ENCODE results near the gene CTDSP1. TPM values are rescaled to one million over a fixed set of nuclear protein-coding genes. Genes with fewer than 3 reads are reported as not detected.

CTDSP1 gene
- total RNA-seq, 2 experiments from 2014 or later = 169 to 174 TPM

- Mint-ChIP-seq H3K9me3 (no peaks in the 10 kb centered on the region), H3K4me3 (peak overlapping the region; percentile 84), H3K27ac (peak overlapping the region; percentile 89), H3K4me1 (peaks cover 39% of the 10 kb centered on the region), H3K27me3 (peaks cover 7% of the 10 kb centered on the region), H3K36me3 (peaks cover 6% of the 10 kb centered on the region)
- peak; percentile 95 for DNase-seq
- peak; percentile 88 for ATAC-seq (ENCODE audit: low read depth)
- POLR2A ChIA-PET = interaction anchor here (0.6 to 4.2 kb wide), 4 partner anchors 10 to 253 kb away, joined by 3 to 30 read pairs (median 7); partner anchors contain the start of genes AAMP, BCS1L, PNKD and ZNF142
Measured at GRCh38 chr2:218406209-218406948, 6.7 kb downstream of the CTDSP1 start.

GRCh38 chr2:218406949-218407618 lies 7.4 kb downstream of the CTDSP1 start:
- H3K9me3 Mint-ChIP-seq = no peaks in the 10 kb centered on the region
- peak; percentile 4 for ATAC-seq (ENCODE audit: low read depth)
- H3K4me3 Mint-ChIP-seq = peak overlapping the region; percentile 84
- H3K4me1 Mint-ChIP-seq = peaks cover 37% of the 10 kb centered on the region
- peak; percentile 62 for DNase-seq
- H3K27me3 Mint-ChIP-seq = peaks cover 7% of the 10 kb centered on the region
- H3K36me3 Mint-ChIP-seq = peaks cover 6% of the 10 kb centered on the region
- POLR2A ChIA-PET = interaction anchor here (3.9 to 4.2 kb wide), 2 partner anchors 10 to 120 kb away, joined by 8 to 30 read pairs; no protein-coding TSS in a partner anchor
- peak overlapping the region; percentile 89 for H3K27ac Mint-ChIP-seq

- Mint-ChIP-seq H3K4me3 (no peak overlapping the region), H3K27me3 (peaks cover 10% of the 10 kb centered on the region), H3K4me1 (peaks cover 37% of the 10 kb centered on the region), H3K9me3 (no peaks in the 10 kb centered on the region), H3K36me3 (peaks cover 6% of the 10 kb centered on the region), H3K27ac (no peak overlapping the region)
- ATAC-seq (ENCODE audit: low read depth) (no peak), DNase-seq (no peak)
- POLR2A ChIA-PET = interaction anchor here (0.6 to 4.2 kb wide), 2 partner anchors 11 to 252 kb away, joined by 3 to 30 read pairs; partner anchors contain the start of genes BCS1L and ZNF142
Measured at GRCh38 chr2:218407717-218408116, 8.0 kb downstream of the CTDSP1 start.

DNA sequence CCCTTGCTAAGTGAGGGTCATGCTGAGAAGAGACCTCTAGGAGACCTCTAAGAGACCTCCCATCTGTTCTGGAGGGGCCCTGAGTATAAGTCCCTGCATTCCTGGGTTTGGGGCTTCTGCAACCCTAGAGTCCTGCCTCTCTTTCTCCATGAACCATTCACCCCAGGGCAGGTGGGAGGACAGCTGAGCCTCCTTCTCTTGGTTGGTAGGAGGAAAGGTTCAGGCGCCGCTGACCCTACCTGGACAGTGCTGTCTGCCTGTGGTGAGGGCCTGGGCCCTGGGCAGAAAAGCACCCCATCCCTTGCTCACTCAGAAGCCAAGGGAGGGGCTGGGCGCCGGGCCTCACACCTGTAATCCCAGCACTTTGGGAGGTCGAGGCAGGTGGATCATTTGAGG lies 18.7 kb downstream of the CTDSP1 start:
- no peaks in the 10 kb centered on the region for H3K27me3 Mint-ChIP-seq
- no peaks in the 10 kb centered on the region for H3K4me1 Mint-ChIP-seq
- DNase-seq = no peak
- no peak for ATAC-seq (ENCODE audit: low read depth)
- H3K27ac Mint-ChIP-seq = no peak overlapping the region
- H3K4me3 Mint-ChIP-seq = no peak overlapping the region
- no peaks in the 10 kb centered on the region for H3K36me3 Mint-ChIP-seq
- no peaks in the 10 kb centered on the region for H3K9me3 Mint-ChIP-seq
- POLR2A ChIA-PET = no interaction called here

- H3K36me3 Mint-ChIP-seq = no peaks in the 10 kb centered on the region
- no peak within 1 kb of the TSS for H3K27ac Mint-ChIP-seq
- no peaks in the 10 kb centered on the region for H3K9me3 Mint-ChIP-seq
- no peak for DNase-seq
- POLR2A ChIA-PET = no interaction called here
- H3K27me3 Mint-ChIP-seq = no peaks in the 10 kb centered on the region
- no peaks in the 10 kb centered on the region for H3K4me1 Mint-ChIP-seq
- H3K4me3 Mint-ChIP-seq = no peak within 1 kb of the TSS
- no peak for ATAC-seq (ENCODE audit: low read depth)
Measured at GRCh38 chr2:218418717-218419458, 19.2 kb downstream of the CTDSP1 start, which contains the start of gene VIL1. TSS of gene VIL1 (plus strand) at chr2:218419123. CDS start at chr2:218423779, 4,656 bp downstream.

- POLR2A ChIA-PET = no interaction called here
- no peaks in the 10 kb centered on the region for H3K4me1 Mint-ChIP-seq
- no peaks in the 10 kb centered on the region for H3K9me3 Mint-ChIP-seq
- ATAC-seq (ENCODE audit: low read depth) = no peak
- no peak overlapping the region for H3K4me3 Mint-ChIP-seq
- no peak for DNase-seq
- H3K27me3 Mint-ChIP-seq = no peaks in the 10 kb centered on the region
- H3K36me3 Mint-ChIP-seq = no peaks in the 10 kb centered on the region
- no peak overlapping the region for H3K27ac Mint-ChIP-seq
Measured at GRCh38 chr2:218419630-218420216, 20.1 kb downstream of the CTDSP1 start.

GRCh38 chr2:218421027-218421426 lies 21.4 kb downstream of the CTDSP1 start:
- POLR2A ChIA-PET = no interaction called here
- Mint-ChIP-seq H3K4me1 (no peaks in the 10 kb centered on the region), H3K9me3 (no peaks in the 10 kb centered on the region)

GRCh38 chr2:218422403-218423086 lies 22.9 kb downstream of the CTDSP1 start:
- POLR2A ChIA-PET = no interaction called here
- H3K4me1 Mint-ChIP-seq = no peaks in the 10 kb centered on the region
- no peaks in the 10 kb centered on the region for H3K27me3 Mint-ChIP-seq
- H3K4me3 Mint-ChIP-seq = no peak overlapping the region
- no peak for ATAC-seq (ENCODE audit: low read depth)
- H3K27ac Mint-ChIP-seq = no peak overlapping the region
- no peak for DNase-seq
- no peaks in the 10 kb centered on the region for H3K36me3 Mint-ChIP-seq
- H3K9me3 Mint-ChIP-seq = no peaks in the 10 kb centered on the region

More at GRCh38 chr2:218421027-218421426, 21.4 kb downstream of the CTDSP1 start:
- DNase-seq = no peak
- Mint-ChIP-seq H3K4me3 (no peak overlapping the region), H3K36me3 (no peaks in the 10 kb centered on the region), H3K27me3 (no peaks in the 10 kb centered on the region), H3K27ac (no peak overlapping the region)
- ATAC-seq (ENCODE audit: low read depth) = no peak

DNA sequence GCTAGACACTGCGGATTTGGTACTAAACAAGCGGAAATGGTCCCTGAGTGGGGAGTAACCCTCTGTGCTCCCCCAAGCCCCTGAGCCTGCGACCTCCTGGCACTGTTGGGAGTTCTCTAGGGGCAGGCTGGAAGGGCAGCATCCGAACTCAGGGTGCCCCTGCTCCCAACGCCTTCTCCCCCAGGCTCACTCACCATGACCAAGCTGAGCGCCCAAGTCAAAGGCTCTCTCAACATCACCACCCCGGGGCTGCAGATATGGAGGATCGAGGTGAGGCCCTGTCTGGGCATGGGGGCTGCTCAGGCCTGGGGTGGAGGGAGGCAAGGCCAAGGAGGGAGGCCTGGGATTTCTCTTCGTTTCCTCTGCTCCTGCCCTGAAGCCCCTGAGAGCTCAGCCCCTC lies 23.9 kb downstream of the CTDSP1 start:
- H3K27ac Mint-ChIP-seq = no peak overlapping the region
- DNase-seq = no peak

GRCh38 chr2:218425531-218425930 lies 25.9 kb downstream of the CTDSP1 start:
- H3K27me3 Mint-ChIP-seq = peaks cover 2% of the 10 kb centered on the region
- no peak overlapping the region for H3K27ac Mint-ChIP-seq
- POLR2A ChIA-PET = no interaction called here
- no peaks in the 10 kb centered on the region for H3K9me3 Mint-ChIP-seq
- no peaks in the 10 kb centered on the region for H3K36me3 Mint-ChIP-seq
- H3K4me1 Mint-ChIP-seq = peaks cover 7% of the 10 kb centered on the region
- ATAC-seq (ENCODE audit: low read depth) (no peak), DNase-seq (no peak)
- H3K4me3 Mint-ChIP-seq = no peak overlapping the region

More for the DNA sequence above, 23.9 kb downstream of the CTDSP1 start:
- no peaks in the 10 kb centered on the region for H3K4me1 Mint-ChIP-seq
- H3K27me3 Mint-ChIP-seq = no peaks in the 10 kb centered on the region
- H3K36me3 Mint-ChIP-seq = no peaks in the 10 kb centered on the region
- H3K4me3 Mint-ChIP-seq = no peak overlapping the region
- no peak for ATAC-seq (ENCODE audit: low read depth)
- H3K9me3 Mint-ChIP-seq = no peaks in the 10 kb centered on the region
- POLR2A ChIA-PET = no interaction called here

DNA sequence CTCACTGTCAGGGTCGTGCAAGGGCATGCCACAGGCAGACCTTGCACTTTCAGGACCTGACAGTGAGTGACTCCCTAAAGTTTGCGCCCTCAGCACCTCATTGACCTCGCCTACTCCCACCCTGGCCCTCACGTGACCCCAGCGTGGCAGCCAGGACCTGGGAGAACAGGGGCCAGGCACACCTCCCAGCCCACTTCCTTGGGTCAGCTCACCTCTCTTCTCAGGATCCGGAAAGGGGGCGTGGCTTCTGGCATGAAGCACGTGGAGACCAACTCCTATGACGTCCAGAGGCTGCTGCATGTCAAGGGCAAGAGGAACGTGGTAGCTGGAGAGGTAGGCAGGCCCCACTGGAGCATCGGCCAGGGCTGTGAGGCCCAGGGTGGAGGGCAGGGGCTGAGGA lies 28.1 kb downstream of the CTDSP1 start:
- no peak for DNase-seq
- Mint-ChIP-seq H3K36me3 (no peaks in the 10 kb centered on the region), H3K9me3 (no peaks in the 10 kb centered on the region), H3K27me3 (peaks cover 4% of the 10 kb centered on the region), H3K4me3 (no peak overlapping the region), H3K4me1 (peaks cover 11% of the 10 kb centered on the region), H3K27ac (no peak overlapping the region)
- no peak for ATAC-seq (ENCODE audit: low read depth)
- POLR2A ChIA-PET = no interaction called here

- POLR2A ChIA-PET = no interaction called here
Measured at GRCh38 chr2:218428846-218429558, 29.3 kb downstream of the CTDSP1 start.

More at GRCh38 chr2:218428846-218429558, 29.3 kb downstream of the CTDSP1 start:
- H3K4me3 Mint-ChIP-seq = no peak overlapping the region
- H3K9me3 Mint-ChIP-seq = no peaks in the 10 kb centered on the region
- H3K4me1 Mint-ChIP-seq = peaks cover 11% of the 10 kb centered on the region
- ATAC-seq (ENCODE audit: low read depth) (no peak), DNase-seq (peak; percentile 4)
- peaks cover 4% of the 10 kb centered on the region for H3K27me3 Mint-ChIP-seq
- no peak overlapping the region for H3K27ac Mint-ChIP-seq
- H3K36me3 Mint-ChIP-seq = no peaks in the 10 kb centered on the region
